ENCODE measurements around the gene RICTOR. TPM values are rescaled to one million over a fixed set of nuclear protein-coding genes. Genes with fewer than 3 reads are reported as not detected.
A peak's percentile ranks its signal among the peaks of the same experiment; 100 is the strongest.

RICTOR gene
- total RNA-seq, 2 donors from 2014 or later: 18.7 to 25.1 TPM

DNA sequence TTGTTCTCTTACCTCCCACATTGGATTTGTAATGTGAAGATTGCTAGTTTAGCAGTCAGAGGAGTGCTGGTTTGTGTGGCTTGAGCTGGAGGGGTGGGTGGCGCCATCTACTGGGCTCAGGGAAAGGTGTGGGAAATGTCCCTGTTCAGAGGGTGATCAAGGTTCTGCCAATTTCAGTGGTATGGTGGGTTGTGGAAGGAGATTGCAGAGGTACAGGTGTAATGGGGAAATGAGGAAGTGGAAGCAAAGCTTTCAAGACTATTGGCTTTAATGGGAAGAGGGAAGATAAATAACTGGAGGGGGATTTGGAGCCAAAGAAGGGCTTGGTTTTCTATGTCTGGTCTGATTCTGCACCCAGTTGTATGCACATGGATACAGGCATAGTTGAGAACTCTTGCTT, 152.0 kb downstream of the RICTOR start:
- DNase-seq (ENCODE audit: low spot score): no peak
- Histone ChIP-seq H3K36me3 (peaks cover 30% of the 10 kb centered on the region), H3K9me3 (no peaks in the 10 kb centered on the region), H3K4me1 (peaks cover 0 to 7% of the 10 kb centered on the region in 2 donors), H3K27me3 (no peaks in the 10 kb centered on the region), H3K27ac (no peak overlapping the region), H3K4me3 (no peak overlapping the region)
- TF ChIP-seq, protein P1, sequence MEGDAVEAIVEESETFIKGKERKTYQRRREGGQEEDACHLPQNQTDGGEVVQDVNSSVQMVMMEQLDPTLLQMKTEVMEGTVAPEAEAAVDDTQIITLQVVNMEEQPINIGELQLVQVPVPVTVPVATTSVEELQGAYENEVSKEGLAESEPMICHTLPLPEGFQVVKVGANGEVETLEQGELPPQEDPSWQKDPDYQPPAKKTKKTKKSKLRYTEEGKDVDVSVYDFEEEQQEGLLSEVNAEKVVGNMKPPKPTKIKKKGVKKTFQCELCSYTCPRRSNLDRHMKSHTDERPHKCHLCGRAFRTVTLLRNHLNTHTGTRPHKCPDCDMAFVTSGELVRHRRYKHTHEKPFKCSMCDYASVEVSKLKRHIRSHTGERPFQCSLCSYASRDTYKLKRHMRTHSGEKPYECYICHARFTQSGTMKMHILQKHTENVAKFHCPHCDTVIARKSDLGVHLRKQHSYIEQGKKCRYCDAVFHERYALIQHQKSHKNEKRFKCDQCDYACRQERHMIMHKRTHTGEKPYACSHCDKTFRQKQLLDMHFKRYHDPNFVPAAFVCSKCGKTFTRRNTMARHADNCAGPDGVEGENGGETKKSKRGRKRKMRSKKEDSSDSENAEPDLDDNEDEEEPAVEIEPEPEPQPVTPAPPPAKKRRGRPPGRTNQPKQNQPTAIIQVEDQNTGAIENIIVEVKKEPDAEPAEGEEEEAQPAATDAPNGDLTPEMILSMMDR (IDR thresholded peaks at IDR 0.05): peak; percentile 45 to 80

DNA sequence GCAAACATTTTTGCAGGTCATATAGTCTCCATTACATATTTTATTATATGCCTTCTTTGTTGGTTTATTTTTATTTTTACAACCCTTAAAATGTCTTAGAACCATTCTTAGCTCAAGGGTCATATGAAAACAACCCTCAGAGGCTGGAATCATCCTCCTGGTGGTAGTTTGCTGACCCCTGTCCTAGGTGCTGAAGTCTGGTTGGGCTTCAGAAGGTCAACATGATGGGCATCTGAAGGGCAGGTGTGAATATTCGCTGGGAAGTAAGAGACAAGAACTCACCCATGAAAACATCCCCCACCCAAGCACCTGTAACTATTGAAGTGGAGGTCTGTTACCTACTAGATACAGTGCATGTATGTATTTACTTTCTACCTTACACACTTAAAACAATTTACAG, 153.0 kb downstream of the RICTOR start:
- Histone ChIP-seq H3K27ac (no peak overlapping the region), H3K4me3 (no peak overlapping the region), H3K9me3 (no peaks in the 10 kb centered on the region), H3K36me3 (peaks cover 29% of the 10 kb centered on the region), H3K27me3 (no peaks in the 10 kb centered on the region), H3K4me1 (peaks cover 0 to 7% of the 10 kb centered on the region in 2 donors)
- DNase-seq (ENCODE audit: low spot score): no peak
- TF ChIP-seq, protein P1 (IDR thresholded peaks at IDR 0.05): no peak

DNA sequence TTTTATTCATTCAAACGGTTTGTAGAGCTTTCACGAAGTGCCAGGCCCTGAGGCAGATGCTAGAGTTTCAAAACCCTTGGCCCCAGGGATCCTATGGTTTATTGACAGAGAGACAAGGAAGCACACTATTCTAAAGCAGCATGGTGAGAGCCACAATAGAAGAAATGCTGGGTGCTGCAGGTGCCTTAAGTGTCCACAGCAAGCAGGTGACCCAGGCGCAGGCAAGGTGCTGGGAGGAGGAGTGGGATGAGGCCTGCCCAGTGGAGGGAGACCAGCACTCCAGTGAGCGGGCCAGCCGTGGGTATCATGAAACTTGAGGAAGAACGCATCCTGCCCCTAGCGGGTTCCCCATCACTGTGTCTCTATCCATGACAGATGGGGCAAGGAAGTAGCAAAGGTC, 157.4 kb downstream of the RICTOR start:
- H3K4me1 ChIP-seq: no peaks in the 10 kb centered on the region
- no peak overlapping the region for H3K4me3 ChIP-seq
- TF ChIP-seq, protein P1 (IDR thresholded peaks at IDR 0.05): no peak
- no peak for DNase-seq (ENCODE audit: low spot score)
- H3K36me3 ChIP-seq: peaks cover 16% of the 10 kb centered on the region
- no peaks in the 10 kb centered on the region for H3K9me3 ChIP-seq
- H3K27ac ChIP-seq: no peak overlapping the region
- no peaks in the 10 kb centered on the region for H3K27me3 ChIP-seq

DNA sequence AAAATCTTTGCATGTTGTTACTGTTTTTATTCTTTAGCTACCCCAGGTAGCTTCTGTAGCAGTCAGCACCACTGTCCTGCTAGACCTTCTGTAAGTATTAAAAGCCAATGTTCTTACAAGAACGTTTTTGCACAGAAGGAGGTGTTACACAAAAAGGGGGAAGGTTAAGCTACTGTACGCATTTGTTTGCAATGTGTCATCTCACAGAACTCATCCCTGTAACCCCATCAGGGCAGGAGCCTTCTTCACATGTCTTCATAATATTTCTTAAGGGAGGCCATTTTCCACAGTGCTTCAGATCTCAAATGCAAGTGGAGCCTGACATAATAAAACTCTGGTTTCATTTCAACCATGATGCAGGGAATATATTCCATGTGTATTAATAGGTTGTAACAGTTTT, 160.5 kb downstream of the RICTOR start:
- H3K27me3 ChIP-seq: no peaks in the 10 kb centered on the region
- H3K36me3 ChIP-seq: peaks cover 14% of the 10 kb centered on the region
- no peak overlapping the region for H3K4me3 ChIP-seq
- TF ChIP-seq, protein P1 (IDR thresholded peaks at IDR 0.05): no peak
- no peak overlapping the region for H3K27ac ChIP-seq
- no peaks in the 10 kb centered on the region for H3K4me1 ChIP-seq
- H3K9me3 ChIP-seq: no peaks in the 10 kb centered on the region
- DNase-seq (ENCODE audit: low spot score): no peak

DNA sequence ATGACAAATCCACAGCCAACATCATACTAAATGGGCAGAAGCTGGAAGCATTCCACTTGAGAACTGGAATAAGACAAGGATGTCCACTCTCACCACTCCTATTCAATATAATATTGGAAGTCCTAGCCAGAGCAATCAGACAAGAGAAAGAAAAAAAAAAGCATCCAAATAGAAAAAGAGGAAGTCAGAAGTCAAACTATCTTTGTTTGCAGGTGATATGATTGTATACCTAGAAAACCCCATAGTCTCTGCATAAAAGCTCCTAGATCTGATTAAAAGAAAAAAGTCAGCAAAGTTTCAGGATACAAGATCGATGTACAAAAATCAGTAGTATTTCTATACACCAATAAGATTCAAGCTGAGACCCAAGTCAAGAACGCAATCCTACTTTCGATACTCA, 162.3 kb downstream of the RICTOR start:
- TF ChIP-seq, protein P1 (IDR thresholded peaks at IDR 0.05): no peak
- no peak for DNase-seq (ENCODE audit: low spot score)
- Histone ChIP-seq H3K36me3 (peaks cover 22% of the 10 kb centered on the region), H3K27me3 (no peaks in the 10 kb centered on the region), H3K4me3 (no peak overlapping the region), H3K4me1 (no peaks in the 10 kb centered on the region), H3K9me3 (no peaks in the 10 kb centered on the region), H3K27ac (no peak overlapping the region)

DNA sequence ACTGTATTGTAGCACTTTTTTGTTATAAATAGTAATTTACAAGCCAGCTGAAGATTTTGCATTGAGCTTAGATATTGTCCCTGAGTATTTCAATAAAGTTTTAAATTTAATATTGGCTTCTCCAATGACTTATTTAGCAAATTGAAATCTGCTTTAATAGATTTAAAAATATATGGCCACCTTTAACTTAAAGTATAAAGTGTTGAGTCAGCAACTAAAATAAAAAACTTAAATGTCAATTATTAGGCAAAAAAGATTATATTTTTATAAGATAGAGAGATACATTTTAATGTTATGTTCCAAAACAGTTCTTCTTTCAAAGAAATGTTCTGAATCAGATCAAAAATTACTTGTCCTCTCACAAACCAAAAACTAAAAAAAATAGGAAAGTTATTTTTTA, 167.7 kb downstream of the RICTOR start:
- no peak overlapping the region for H3K27ac ChIP-seq
- no peak for DNase-seq (ENCODE audit: low spot score)
- H3K4me1 ChIP-seq: no peaks in the 10 kb centered on the region
- no peak overlapping the region for H3K4me3 ChIP-seq
- peaks cover 0 to 9% of the 10 kb centered on the region in 2 donors for H3K9me3 ChIP-seq
- peaks cover 43% of the 10 kb centered on the region for H3K36me3 ChIP-seq
- H3K27me3 ChIP-seq: no peaks in the 10 kb centered on the region
- TF ChIP-seq, protein P1 (IDR thresholded peaks at IDR 0.05): no peak
